OCI-LY1 (cell line): Measurements from ENCODE around the gene S100A4.

Experiments used
- EZH2 ChIP-seq: fragments of 200-600 bp; sonication (generic), shearing (Covaris generic); IDR thresholded peaks from 2 replicates; pipeline ENCODE4 v1.8.0; 2017; ENCODE audit warnings: borderline replicate concordance, mixed run types, mild to moderate bottlenecking, antibody characterized with exemption, low read length, moderate library complexity, mixed read lengths
- TF ChIP-seq, protein P1 (sequence below): fragments of 200-600 bp; sonication (generic), shearing (Covaris generic); IDR thresholded peaks from 2 replicates; pipeline ENCODE4 v1.5.1; 2017; ENCODE audit warnings: mild to moderate bottlenecking, antibody characterized with exemption, low read length, moderate library complexity, mixed read lengths

DNA sequence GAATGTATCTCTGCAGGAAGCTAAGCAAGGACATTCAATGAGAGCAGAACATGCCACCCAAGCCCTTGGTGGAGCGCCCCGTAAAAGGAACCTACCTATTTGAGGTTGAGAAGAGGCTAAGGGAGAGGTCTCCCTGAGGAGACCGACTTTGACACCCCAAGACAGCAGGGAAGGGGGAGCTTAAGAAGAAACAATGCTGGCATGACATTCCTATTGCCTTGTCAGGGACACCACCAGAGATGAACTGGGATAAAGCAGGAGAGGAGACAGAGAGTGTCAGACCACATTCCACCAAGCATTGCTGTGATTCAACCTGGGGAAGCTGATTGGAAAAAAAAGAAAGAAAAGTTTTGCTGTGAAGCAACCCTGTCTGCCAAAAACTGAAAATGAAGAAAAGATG is 33.3 kb upstream of the S100A4 start:
- TF ChIP-seq, protein P1, sequence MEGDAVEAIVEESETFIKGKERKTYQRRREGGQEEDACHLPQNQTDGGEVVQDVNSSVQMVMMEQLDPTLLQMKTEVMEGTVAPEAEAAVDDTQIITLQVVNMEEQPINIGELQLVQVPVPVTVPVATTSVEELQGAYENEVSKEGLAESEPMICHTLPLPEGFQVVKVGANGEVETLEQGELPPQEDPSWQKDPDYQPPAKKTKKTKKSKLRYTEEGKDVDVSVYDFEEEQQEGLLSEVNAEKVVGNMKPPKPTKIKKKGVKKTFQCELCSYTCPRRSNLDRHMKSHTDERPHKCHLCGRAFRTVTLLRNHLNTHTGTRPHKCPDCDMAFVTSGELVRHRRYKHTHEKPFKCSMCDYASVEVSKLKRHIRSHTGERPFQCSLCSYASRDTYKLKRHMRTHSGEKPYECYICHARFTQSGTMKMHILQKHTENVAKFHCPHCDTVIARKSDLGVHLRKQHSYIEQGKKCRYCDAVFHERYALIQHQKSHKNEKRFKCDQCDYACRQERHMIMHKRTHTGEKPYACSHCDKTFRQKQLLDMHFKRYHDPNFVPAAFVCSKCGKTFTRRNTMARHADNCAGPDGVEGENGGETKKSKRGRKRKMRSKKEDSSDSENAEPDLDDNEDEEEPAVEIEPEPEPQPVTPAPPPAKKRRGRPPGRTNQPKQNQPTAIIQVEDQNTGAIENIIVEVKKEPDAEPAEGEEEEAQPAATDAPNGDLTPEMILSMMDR, result no peak
- TF ChIP-seq EZH2, result no peak
